HG03354 (cell line): ENCODE measurements around the gene SLC16A1.
"Not testable (repeated sequence)": the region's sequence is repeated elsewhere in the genome, so short reads cannot be mapped to it uniquely, and the experiment has no call there.

Experiments used
- ATAC-seq: cut with Tn5 transposase; IDR thresholded peaks from one replicate; pipeline ENCODE4 v1.9.1; 2021; ENCODE audit warnings: mild to moderate bottlenecking; ENCODE audit not compliant: unreplicated experiment, poor library complexity, severe bottlenecking

Gene SLC16A1

GRCh38 chr1:112955773-112956543 lies at the start of gene SLC16A1:
SLC16A1 (minus strand) TSS chr1:112956196; CDS start chr1:112929308, 26,888 bp downstream.
- ATAC-seq = peak; percentile 73

- ATAC-seq = no peak
Observed at GRCh38 chr1:113003751-113004690, 48.0 kb upstream of the SLC16A1 start.

GRCh38 chr1:113002297-113002696 lies 46.3 kb upstream of the SLC16A1 start:
- ATAC-seq = no peak

GRCh38 chr1:112998592-112999235 lies 42.7 kb upstream of the SLC16A1 start:
- ATAC-seq = no peak

GRCh38 chr1:112997781-112998180 lies 41.8 kb upstream of the SLC16A1 start:
- ATAC-seq = no peak

GRCh38 chr1:112995890-112996289 lies 39.9 kb upstream of the SLC16A1 start:
- ATAC-seq = no peak

- ATAC-seq = not testable (repeated sequence)
Observed at GRCh38 chr1:112995021-112995420, 39.0 kb upstream of the SLC16A1 start.

GRCh38 chr1:112992780-112993179 lies 36.8 kb upstream of the SLC16A1 start:
- no peak for ATAC-seq

- ATAC-seq = no peak
Observed at GRCh38 chr1:112991402-112992120, 35.6 kb upstream of the SLC16A1 start.

- no peak for ATAC-seq
Observed at GRCh38 chr1:112990271-112990670, 34.3 kb upstream of the SLC16A1 start.

- no peak for ATAC-seq
Observed at GRCh38 chr1:112988367-112988766, 32.4 kb upstream of the SLC16A1 start.

GRCh38 chr1:112985123-112985522 lies 29.1 kb upstream of the SLC16A1 start:
- peak; percentile 95 for ATAC-seq

- no peak for ATAC-seq
Observed at GRCh38 chr1:112983537-112984131, 27.6 kb upstream of the SLC16A1 start.

GRCh38 chr1:112982853-112983536 lies 27.0 kb upstream of the SLC16A1 start:
- ATAC-seq = no peak

- no peak for ATAC-seq
Observed at GRCh38 chr1:112982328-112982727, 26.3 kb upstream of the SLC16A1 start.

GRCh38 chr1:112981834-112982233 lies 25.8 kb upstream of the SLC16A1 start:
- ATAC-seq = not testable (repeated sequence)

GRCh38 chr1:112981426-112981825 lies 25.4 kb upstream of the SLC16A1 start:
- ATAC-seq = no peak

GRCh38 chr1:112975336-112975735 lies 19.3 kb upstream of the SLC16A1 start:
- no peak for ATAC-seq

GRCh38 chr1:112974646-112975045 lies 18.6 kb upstream of the SLC16A1 start:
- ATAC-seq = no peak
